A549 treated with CORT108297 at 1 μM for 4 hours (cell line): Measurements from ENCODE around the gene ZNF511. TPM values are rescaled to one million over a fixed set of nuclear protein-coding genes. Genes with fewer than 3 reads are reported as not detected.

Experiments used
- total RNA-seq: library from RNA; stranded (reverse); fragments of 200-300 nt; extraction: Qiagen RNA extraction; gene quantifications from 5 replicates; pipeline ENCODE4 v1.2.3, GENCODE V29; 2022

ZNF511 gene, protein sequence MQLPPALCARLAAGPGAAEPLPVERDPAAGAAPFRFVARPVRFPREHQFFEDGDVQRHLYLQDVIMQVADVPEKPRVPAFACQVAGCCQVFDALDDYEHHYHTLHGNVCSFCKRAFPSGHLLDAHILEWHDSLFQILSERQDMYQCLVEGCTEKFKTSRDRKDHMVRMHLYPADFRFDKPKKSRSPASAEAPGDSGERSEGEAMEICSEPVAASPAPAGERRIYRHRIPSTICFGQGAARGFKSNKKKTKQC
- total RNA-seq = 57.1 to 78.5 TPM (median 74.2 TPM) in 5 replicates

DNA sequence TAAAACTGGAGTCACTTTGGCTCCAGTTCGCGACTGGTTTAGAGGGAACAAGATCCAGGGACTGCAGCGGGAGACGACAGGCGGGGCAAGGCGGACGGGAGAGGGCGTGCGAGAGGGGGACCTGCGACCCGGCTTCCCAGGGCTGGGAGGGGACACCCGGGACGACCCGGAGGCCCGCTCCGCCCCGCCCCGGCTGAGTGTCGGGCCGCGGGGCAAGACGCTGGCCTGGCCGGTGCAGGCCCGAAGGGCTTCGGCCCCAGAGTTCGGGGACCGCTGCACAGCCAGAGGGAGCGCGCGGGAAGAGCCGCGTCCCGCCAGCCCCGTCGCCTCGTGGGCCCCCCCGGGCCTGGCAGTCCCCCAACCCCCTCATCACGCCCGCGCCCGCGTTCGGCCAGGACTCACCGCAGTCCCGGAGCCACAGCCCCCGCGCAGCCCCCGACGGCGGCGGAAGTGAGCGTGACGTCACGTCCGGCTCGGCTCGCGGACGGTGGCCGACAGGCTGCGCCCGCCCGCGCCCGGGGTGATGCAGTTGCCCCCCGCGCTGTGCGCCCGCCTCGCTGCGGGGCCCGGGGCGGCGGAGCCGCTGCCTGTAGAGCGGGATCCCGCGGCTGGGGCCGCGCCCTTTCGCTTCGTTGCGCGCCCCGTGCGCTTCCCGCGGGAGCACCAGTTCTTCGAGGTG lies at the start of gene ZNF511, which contains the start of gene TUBGCP2:
Gene ZNF511 (plus strand): TSS at position 494 of the 679 bp plus-strand sequence. CDS start 30 bp downstream, at position 524.
Gene TUBGCP2 (minus strand): TSS at position 452 of the 679 bp plus-strand sequence. CDS start 5,931 bp downstream, outside the sequence.

DNA sequence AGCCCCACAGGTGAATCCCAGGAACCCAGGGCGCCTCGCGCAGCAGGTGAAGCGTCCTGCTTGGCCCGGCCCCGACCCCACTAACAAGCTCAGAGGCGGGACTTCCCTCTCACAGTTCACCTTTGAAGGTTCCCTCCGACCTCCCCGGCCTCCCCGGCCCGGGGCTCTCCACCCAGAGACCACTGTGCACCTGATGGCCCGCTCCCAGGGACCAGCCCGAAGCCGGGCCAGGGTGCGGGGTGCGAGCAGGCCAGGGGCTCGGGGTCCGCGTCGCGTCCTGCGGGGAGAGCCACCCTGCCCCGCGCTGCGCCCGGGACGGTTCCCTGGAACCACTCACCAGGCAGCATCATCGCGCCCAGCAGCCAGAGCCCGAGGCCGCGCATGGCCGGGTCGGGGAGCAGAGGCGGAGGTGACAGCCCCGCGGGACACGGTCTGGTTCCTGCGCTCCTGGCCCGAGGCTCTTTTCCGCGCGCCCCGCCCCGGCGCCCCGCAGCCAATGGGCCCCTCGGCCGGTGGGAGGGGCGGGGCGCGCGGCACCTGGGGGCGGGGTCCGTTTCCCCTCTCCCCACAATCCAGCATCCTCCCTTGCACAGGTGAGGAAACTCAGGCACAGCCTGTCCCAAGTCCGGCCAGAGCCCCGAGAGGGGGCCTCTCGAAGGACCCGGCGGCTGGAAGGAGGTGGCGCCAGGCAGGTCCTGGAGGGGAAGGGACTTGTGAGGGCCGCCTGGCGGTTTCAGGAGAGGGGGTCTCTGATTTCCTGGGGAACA lies 32.1 kb upstream of the ZNF511 start, which contains the start of gene ADAM8:
Gene ADAM8 (minus strand): TSS at position 434 of the 767 bp plus-strand sequence. CDS start 51 bp downstream, at position 383.

DNA sequence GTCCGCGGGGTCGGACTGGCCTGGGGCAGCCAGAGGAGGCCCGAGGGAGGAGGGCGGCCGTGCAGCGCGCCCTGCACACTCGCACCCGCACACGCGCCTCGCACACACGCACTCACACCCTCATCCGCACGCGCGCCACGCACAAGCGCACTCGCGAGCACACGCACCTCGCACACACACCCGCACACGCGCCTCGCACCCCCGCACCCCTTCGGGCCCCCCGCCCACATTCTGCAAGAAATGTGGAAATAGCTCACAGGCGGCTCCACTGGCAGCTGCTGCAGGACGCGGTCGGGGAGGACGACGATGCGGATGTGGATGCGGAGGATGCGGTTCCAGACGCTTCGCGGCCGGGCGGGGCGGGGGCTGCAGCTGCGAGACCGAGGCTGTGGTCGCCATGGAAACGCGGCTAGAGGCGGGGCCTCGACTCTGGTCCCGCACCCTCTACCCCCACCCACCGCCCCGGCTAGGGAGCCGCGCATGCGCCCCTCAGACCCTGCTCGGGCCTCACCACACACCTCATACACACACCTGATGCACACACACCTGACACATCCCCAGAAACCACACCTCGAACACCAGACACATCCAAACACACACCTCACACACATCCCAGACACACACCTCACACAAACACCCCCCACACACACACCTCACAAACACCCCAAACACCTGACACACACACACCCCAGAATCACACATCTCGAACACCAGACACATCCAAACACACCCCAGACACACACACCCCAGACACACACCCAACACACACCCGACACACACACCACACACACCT lies 28.1 kb downstream of the ZNF511 start, which contains the start of gene CALY:
Gene CALY (minus strand): TSS at position 320 of the 793 bp plus-strand sequence. CDS start 7,907 bp downstream, outside the sequence.

DNA sequence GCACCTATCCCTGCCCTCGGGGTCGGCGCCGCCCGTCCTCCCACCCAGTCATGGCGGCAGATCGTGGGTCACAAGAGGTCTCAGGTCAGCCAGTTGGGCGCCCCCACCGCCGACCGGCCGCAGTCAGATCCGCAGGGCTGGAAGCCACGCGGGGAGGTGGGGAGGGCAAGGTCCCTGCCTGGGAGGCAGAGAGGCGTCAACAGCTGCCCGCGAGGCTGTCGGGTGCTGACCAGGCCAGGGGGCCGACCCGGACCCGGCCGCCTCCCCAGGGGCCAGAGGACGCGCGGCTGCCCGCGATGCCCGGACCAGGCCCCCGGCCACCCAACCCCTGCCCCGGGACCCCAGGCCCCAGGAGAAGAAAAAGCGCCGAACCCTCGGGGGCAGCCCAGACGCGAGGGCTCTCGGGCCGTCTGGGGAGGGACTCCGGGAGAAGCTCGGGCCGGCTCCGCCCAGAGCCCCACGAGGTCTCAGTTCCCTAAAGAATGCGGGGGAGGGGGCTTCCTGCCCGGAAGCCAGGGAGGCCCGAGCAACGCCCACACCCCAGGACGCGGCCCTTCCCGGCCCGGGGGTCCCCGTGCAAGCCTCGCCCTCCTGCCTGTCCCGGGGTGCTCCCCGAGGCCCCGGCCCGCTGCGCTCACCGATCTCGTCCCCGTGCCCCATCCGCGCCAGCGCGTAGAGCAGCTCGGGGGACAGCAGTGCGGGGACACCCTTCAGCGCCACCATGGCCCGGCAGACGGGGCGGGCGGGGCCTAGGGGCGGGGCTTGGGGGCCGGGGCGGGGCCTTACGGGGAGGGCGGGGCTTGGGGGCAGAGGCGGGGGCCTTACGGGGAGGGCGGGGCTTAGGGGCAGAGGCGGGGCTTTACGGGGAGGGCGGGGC lies 48.8 kb downstream of the ZNF511 start, which contains the start of gene FUOM:
Gene FUOM (minus strand): TSS at position 735 of the 877 bp plus-strand sequence. CDS start 12 bp downstream, at position 723.

Other genes with a start within 250 kb of the ZNF511 start
- gene ADGRA1, start 221.0 kb upstream of the ZNF511 start, total RNA-seq = 0.05 to 0.16 TPM (median 0.09 TPM) in 4 of 5 replicates, not detected in the other
- gene KNDC1, start 148.7 kb upstream of the ZNF511 start, total RNA-seq = 0.69 to 2.2 TPM (median 2.1 TPM) in 5 replicates
- gene UTF1, start 78.7 kb upstream of the ZNF511 start, total RNA-seq = 0.07 to 0.10 TPM in 2 of 5 replicates, not detected in the others
- not detected in 5 replicates for gene VENTX, start 71.1 kb upstream of the ZNF511 start, total RNA-seq
- gene ADAM8, start 32.0 kb upstream of the ZNF511 start, total RNA-seq = 2.3 to 4.8 TPM (median 3.7 TPM) in 5 replicates
- 37.5 to 46.8 TPM (median 45.3 TPM) in 5 replicates for gene TUBGCP2, start within 50 bp of the ZNF511 start, total RNA-seq
- gene CALY, start 28.0 kb downstream of the ZNF511 start, total RNA-seq = 0.54 to 1.5 TPM (median 0.81 TPM) in 5 replicates
- 0.13 to 0.36 TPM in 2 of 5 replicates, not detected in the others for gene PRAP1, start 38.5 kb downstream of the ZNF511 start, total RNA-seq
- gene FUOM, start 49.1 kb downstream of the ZNF511 start, total RNA-seq = 12.2 to 17.4 TPM (median 16.2 TPM) in 5 replicates
- gene ECHS1, start 64.4 kb downstream of the ZNF511 start, total RNA-seq = 136 to 162 TPM (median 147 TPM) in 5 replicates
- 1.7 to 2.4 TPM (median 2.1 TPM) in 5 replicates for gene PAOX, start 70.3 kb downstream of the ZNF511 start, total RNA-seq
- gene MTG1, start 85.2 kb downstream of the ZNF511 start, total RNA-seq = 40.7 to 55.1 TPM (median 54.1 TPM) in 5 replicates
- 0.17 to 0.36 TPM (median 0.26 TPM) in 5 replicates for gene SPRN, start 115.7 kb downstream of the ZNF511 start, total RNA-seq
- gene SCART1, start 145.0 kb downstream of the ZNF511 start, total RNA-seq = 0.09 to 0.47 TPM (median 0.27 TPM) in 5 replicates
- 0.14 to 0.39 TPM (median 0.25 TPM) in 5 replicates for gene CYP2E1, start 218.4 kb downstream of the ZNF511 start, total RNA-seq